ENCODE results near the gene FAM153A.
"Not testable (repeated sequence)": the region's sequence is repeated elsewhere in the genome, so short reads cannot be mapped to it uniquely, and the experiment has no call there.

GRCh38 chr5:177695356-177695930 is 87.3 kb downstream of the FAM153A start:
- TF ChIP-seq POLR2AphosphoS5 (IDR thresholded peaks at IDR 0.05; ENCODE audit: borderline replicate concordance, low read depth, low read length); EZH2 (IDR thresholded peaks at IDR 0.05): not testable (repeated sequence)

Data from SK-N-MC (cell line).